ENCODE data around the gene EFCAB8. TPM values are rescaled to one million over a fixed set of nuclear protein-coding genes. Genes with fewer than 3 reads are reported as not detected.

Gene EFCAB8
- polyA plus RNA-seq, 4 donors: 0.01 to 0.38 (median 0.22) TPM; not detected in 1

Other genes starting within 250 kb of the EFCAB8 start
- under 1 TPM in 2 of 4 donors, not detected in 2; 0.03 to 0.07 TPM for gene C20orf203, start 185.0 kb upstream of the EFCAB8 start, polyA plus RNA-seq
- 10 to 100 TPM; 24.2 to 42.8 (median 37.9) TPM for gene COMMD7, start 115.5 kb upstream of the EFCAB8 start, polyA plus RNA-seq
- gene DNMT3B, start 96.5 kb upstream of the EFCAB8 start, polyA plus RNA-seq: 1 to 10 TPM in 2 of 4 donors, under 1 TPM in 1, not detected in 1; 0.45 to 2.3 (median 1.1) TPM
- gene MAPRE1, start 39.0 kb upstream of the EFCAB8 start, polyA plus RNA-seq: 10 to 100 TPM; 32.7 to 66.2 (median 38.6) TPM
- not detected for gene SUN5, start 145.5 kb downstream of the EFCAB8 start, polyA plus RNA-seq
- gene BPIFB2, start 148.8 kb downstream of the EFCAB8 start, polyA plus RNA-seq: not detected
- under 1 TPM in 1 of 4 donors, not detected in 3; 0.09 TPM for gene BPIFB6, start 172.7 kb downstream of the EFCAB8 start, polyA plus RNA-seq
- gene BPIFB3, start 195.0 kb downstream of the EFCAB8 start, polyA plus RNA-seq: not detected
- under 1 TPM in 1 of 4 donors, not detected in 3; 0.13 TPM for gene BPIFB4, start 220.7 kb downstream of the EFCAB8 start, polyA plus RNA-seq